Measurements from ENCODE around the gene TAS2R42.

TAS2R42 gene, protein sequence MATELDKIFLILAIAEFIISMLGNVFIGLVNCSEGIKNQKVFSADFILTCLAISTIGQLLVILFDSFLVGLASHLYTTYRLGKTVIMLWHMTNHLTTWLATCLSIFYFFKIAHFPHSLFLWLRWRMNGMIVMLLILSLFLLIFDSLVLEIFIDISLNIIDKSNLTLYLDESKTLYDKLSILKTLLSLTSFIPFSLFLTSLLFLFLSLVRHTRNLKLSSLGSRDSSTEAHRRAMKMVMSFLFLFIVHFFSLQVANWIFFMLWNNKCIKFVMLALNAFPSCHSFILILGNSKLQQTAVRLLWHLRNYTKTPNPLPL

DNA sequence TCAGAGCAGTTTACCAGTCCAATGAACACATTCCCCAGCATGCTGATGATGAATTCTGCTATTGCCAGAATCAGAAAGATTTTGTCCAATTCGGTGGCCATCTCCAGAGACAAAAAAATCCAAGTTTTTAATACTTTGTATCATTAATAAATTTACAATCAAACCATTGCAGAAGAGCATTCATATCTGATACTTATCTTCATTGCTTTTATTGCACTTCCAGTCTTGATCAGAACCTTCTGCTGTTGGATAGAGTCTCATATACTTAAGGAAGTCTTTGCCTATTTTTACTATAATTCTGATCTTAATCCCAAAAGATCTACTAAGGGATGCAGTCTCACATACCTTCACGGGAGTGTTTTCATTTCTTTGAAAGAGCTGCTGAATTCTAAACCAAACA is at the start of gene TAS2R42:
Gene TAS2R42 (minus strand): TSS at position 101 of the 400 bp plus-strand sequence. CDS start 0 bp downstream, at position 101.
- DNase-seq, result no peak

DNA sequence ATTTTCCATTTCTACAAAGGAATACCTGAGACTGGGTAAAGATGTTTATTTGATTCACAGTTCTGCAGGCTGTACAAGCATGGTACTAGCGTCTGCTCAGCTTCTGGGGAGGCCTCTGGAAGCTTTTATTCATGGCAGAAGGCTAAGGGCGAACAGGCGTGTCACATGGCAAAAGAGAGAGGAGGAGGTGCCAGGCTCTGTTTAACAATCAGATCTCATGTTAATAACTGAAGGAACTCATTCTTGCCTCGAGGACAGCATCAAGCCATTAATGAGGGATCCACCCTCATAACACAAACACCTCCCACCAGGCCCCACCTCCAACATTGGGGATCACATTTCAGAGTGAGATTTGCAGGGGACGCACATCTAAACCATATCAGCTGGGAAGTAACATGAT is 46.8 kb upstream of the TAS2R42 start:
- DNase-seq, result no peak

DNA sequence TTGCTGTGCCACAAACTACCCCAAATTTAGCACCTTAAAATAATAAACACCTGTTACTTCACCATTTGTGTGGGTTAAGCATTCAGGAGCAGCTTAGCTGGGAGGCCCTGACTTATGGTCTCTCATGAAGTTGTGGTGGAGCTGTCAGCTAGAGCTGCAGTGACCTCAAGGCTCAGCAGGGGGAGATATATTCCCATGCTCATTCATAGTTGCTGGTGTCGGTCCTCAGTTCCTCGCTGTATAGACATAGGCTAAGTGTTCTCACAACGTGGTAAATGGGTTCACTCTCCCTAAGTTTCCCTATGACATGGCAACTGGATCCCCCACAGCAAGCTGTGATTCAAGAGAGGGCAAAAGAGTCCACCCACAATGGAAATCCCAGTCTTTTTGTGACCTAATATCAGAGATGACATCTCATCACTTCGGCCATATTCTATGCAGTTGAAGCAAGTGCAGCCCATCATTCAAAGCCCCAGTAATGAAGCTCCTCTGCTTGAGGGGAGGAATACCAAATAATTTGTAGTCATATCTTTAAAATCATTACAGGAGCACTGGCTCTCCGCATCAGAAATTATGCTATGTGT is 41.7 kb upstream of the TAS2R42 start:
- DNase-seq, result no peak

DNA sequence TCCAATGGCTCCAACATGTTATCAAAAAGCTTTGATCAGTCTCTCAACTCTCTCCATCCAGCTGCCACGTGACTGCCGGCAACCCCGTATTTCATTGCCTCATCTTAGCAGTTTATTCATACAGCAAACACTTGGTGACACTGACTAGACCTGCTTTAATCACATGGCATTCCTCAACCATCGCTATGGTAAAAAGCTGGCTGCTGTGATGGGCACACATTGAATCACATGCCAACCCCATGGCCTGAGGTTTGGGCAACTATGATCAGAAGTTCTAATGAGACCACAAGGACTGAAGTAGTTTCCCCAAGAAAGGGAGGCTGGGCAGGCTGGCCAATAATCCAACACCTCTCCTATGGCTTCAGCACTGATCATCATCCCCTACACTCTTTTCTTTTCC is 40.6 kb upstream of the TAS2R42 start:
- no peak for DNase-seq

DNA sequence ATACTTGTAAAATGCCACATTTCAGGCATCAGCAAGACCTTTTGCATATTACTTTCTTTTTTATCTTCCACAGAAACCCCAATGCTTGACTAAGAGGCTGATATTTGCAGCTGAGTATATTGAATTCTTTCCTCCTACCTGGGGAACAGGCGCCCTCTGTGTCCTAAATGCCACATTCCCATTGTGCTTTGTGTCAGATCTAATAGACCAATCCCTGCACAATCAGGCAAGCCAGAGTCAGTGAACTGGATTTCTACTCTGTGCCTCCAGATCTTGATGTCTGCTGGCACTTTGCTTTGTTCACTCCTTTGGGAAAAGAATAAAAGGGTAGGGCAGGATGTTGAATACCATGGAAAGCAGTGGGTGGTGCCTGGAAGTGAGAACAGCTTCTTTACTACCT is 22.4 kb upstream of the TAS2R42 start:
- DNase-seq, result no peak

DNA sequence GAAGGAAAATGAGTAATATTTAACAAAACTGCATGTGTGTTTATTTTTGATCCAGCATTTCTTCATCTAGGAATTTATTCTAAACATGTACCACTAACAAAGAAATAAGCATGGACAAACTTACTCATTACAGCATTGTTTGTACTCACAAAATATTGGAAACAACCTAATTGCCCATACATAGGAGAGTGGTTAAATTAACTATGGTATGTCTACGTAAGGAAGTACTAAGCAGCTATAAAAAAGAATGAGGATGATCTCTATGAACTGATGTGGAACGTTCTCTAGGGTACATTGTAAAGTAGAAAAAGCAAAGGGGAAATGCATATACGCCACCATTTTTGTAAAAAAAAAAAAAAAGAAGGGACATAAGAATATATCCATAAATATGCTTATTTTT is 17.4 kb upstream of the TAS2R42 start:
- no peak for DNase-seq

DNA sequence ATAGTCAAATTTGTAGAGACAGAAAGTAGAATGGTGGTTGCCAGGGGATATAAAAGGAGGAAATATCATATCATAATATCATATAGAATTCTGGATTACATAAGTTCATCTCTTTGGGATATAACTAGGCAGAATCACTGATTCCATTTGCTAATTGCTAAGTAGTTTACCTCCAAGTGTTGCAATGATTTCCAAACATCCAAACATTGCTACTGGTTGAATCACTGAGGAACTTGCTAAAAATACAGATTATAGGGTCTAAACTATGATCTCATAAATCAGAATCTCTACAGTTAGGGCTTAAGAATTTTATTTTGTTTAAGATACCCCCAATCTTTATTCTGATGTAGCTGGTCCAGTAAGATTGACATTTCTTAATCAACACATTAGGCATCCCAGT is 16.1 kb upstream of the TAS2R42 start:
- no peak for DNase-seq

DNA sequence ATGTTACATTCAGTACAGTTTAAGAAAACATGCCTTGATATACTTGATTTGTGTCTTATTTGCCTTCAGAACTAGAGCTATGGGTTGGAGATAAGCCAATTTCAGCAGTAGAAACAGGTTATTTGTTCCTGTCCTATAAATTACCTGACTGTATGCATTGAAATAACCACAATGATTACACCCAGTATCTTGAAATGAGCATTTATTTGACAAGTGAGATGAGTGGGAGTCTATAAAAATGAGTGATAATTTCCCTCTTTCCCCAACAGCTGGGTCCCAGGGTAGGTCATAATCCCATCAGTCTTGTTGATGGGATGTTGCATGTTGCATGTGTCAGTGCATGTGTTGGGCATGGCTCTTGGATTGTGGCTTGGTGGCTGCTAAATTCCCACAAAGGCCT is 3.7 kb downstream of the TAS2R42 start:
- DNase-seq, result no peak

DNA sequence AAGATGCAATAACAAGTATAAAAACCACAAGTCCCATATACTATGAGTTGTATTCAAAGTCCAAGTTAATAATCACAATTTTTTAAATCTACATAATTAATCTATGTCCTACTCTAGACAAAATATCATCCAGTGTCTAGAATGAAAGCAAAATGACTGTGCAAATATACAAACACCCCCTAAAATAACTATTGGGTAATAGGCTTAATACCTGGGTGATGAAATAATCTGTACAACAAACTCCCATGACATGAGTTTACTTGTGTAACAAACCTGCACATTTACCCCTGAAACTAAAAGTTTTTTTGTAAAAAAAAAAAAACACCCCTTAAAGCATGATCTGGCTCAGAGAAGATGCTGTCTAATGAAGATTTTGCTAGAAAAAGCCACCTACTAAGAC is 4.2 kb downstream of the TAS2R42 start:
- no peak for DNase-seq

DNA sequence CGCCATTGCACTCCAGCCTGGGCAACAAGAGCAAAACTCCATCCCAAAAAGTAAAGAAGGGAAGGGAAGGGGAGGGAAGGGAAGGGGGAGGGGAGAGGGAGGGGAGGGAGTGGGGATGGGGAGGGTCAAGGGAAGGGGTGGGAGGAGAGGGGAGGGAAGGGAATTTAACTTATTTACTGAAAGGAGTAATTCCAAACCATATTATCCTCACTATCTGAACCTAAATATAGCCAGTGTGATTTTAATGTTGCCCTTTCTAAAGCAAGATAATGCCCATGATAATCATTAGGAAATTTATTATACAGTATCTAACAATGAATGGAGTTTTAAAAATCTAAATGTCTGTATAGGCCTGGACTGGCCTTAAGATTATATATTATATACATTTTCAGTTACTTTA is 8.5 kb downstream of the TAS2R42 start:
- no peak for DNase-seq

DNA sequence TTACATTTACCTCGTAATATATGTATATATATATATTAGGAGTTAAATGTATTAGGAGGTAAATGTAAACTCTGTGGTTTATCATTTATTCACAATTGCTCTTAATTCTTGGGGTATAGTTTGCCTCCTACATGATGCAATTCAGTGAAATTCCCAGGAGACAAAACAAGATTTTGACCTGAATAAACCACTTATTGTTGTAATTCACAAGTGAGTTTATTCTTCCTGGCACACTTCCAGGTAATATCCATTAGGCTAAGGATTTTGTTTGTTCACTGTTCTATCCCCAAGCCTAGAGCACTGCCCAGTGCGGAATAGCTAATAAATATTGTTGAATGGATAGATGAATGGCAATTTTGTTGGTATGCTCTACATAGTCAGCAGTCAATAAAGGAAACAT is 12.7 kb downstream of the TAS2R42 start:
- DNase-seq, result no peak

DNA sequence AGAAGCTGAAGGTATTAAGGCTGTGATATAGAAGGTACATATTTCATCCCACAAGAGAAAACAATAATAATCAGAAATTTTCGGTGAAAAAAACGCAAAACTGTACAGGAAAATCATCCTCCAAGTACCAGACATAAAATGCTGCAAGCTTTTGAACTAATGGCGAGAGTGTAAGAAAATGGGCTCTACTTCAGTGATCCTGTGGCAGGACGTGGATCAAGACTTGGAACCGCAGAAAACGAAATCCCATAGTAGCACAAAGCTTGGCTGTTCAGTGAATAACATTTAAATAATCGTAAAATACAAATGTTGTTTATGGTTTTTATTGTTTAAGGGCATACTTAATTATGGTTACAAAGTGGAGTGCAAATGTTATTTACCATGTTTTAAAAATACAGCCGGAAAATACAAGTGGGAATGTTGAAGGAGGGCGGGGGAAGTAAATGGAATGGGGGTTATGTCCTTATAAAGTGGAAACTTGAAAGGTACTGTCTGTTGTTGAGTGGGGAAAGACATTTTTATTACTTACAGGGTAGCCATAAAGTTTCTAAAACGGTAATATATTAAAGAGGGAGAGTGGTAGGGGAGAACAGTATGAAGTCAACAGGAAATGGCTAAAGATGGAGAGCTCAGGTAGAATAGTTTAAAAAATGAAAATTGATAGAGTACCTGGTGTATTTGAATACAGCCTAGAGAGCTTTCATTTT is 14.6 kb downstream of the TAS2R42 start:
- DNase-seq, result no peak

DNA sequence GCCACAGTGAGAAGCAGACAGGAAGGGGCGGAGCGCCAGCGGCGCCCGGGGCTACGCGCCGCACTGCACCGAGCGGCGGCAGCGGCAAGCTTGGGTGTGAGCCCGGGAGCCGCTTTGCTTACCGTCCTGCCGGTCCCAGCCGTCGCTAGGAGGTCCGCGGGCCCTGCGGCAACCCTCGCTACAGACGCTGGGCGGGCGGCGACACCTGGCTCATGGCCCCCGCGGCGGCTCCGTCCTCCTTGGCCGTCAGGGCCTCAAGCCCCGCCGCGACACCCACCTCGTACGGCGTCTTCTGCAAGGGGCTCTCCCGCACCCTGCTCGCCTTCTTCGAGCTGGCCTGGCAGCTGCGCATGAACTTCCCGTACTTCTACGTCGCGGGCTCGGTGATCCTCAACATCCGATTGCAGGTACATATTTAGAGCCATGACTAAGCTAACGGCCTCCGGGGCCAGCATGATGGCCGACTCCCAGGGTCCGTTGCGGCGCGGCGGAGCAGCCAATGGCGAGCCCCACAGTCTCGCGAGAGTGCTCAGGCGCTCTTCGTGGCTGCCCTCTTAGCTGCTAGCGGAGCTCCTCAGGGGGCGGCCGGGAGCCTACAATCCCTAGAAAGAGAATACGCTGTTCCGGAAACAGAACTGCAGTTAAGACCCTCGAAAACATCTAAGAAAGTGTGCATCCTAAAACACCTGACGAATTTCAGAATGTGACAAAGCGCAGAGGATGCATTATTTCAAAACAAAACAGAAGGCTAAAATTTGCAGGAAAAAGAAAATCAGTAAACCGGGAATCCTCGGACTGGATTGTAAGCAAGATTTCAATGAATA is 15.4 kb downstream of the TAS2R42 start, which contains the start of gene SMIM10L1:
Gene SMIM10L1 (plus strand): TSS at position 50 of the 824 bp plus-strand sequence. CDS start 163 bp downstream, at position 213.
- peak; percentile 80 for DNase-seq

DNA sequence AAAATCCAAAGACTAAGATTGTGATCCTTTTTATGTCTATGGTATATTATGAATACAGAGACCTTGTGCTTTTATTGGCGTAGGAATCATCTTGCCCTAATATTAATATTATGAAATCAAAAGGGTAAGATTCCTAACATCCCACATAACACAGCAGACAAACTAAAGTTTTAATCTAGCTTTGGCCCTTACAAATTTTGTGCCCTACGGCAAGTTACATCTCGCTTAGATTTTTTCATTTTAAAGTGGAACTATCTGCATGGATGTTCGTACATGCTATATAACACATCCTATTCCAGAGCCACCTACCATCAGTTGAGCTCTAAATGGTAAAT is 16.0 kb downstream of the TAS2R42 start:
- no peak for DNase-seq

DNA sequence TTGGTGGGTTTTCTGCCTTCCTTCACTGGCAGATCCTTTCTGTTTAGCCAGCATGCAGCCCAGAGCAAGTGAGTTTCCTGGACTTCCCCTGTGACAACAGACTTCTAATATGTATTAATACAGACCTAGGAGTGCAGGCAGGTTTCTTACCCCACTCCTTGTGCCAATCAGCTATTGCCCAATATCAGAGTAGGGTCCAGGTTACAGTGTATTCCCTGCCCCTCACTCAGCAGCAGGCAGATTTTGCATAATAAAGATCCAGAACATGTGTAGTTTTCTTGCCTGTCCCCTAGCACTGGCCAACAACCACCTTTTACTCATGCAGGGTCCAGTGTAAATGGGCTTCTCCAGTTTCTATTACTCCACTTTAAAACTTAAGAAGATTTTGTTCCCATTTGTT is 20.4 kb downstream of the TAS2R42 start:
- DNase-seq, result no peak

DNA sequence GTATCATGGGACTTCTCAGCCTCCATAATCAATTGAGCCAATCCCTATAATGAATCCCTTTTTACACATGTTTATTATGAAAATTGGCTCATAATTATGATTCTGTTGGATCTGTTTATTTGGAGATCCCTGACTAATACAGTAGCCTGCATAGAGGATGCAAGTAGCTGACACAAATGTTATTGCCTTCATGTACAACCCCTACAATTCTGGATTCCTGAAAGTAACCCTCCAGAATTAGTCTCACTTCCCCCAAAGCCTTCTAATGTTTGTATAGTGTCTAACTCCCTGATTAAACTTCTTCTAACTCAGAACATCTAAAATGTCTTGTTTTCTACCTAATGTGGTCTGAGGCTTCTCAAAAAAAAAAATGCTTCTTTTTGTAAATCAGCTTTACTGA is 22.4 kb downstream of the TAS2R42 start:
- DNase-seq, result no peak

DNA sequence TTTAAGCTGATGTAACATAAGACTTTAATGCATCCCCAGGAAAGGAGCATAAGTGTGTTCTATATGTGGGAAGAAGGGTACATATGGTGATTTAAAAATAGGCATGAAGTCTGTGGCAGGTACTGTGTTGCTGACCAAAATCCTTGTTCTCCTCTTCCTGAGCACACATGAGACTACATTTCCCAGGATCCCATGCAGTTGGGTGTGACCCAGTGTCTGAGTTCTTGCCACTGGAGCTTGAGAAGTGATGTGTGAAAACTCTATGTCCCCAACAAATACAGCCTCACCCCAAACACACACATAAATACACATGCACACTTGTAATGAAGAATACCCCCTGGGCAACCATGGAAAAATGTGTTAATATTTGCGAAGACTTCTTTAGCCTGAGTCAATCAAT is 24.2 kb downstream of the TAS2R42 start:
- no peak for DNase-seq

DNA sequence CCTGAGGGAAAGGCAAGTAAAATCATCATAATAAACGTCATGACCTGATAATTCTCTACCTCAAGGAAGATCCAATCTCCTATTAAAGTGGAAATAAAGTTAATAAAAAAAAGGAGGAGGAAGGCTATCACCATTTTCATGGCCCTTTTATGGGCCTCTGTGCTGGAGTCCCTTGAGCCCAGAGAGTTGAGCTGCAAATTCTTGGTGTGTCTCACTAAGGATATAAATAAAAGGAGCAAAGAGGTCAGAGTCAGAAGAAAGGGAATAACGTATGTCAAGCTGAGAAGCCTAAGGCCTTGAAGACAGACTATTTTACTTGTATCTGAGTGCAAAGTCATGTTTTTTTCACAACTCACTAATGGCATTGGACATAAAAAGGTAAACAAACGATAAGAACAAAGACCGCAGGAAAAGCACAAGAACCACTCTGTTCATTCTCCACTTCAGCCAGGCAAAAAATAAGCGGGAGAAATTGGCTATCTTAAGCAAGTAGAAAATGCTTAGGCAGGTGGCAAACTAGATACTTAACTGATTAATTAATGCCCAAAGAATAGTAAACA is 27.8 kb downstream of the TAS2R42 start:
- no peak for DNase-seq

DNA sequence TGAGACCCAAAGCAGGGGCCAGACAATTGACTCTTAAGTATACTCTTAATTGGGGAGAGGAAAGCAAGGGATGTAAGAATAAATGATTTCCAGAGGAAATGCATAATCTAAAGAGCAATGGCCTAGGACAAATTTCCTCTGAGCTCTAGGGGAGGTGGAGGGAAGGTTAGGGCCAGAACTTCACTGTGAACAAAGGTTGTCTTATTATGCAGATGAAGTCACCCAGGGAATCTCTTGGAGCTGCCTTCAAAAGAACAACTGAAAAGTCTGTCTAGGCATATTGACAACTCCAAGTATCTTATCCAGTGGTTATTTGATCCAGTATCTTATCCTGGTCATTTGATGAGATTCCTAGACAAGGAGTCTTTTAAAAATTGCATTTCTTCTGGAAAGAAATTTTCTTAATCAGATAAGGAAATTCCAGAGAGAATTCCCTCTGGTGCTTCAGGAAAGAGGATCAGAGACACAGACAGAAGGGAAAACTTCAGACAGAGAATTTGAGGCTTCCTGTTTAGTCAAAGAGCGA is 32.3 kb downstream of the TAS2R42 start:
- no peak for DNase-seq

DNA sequence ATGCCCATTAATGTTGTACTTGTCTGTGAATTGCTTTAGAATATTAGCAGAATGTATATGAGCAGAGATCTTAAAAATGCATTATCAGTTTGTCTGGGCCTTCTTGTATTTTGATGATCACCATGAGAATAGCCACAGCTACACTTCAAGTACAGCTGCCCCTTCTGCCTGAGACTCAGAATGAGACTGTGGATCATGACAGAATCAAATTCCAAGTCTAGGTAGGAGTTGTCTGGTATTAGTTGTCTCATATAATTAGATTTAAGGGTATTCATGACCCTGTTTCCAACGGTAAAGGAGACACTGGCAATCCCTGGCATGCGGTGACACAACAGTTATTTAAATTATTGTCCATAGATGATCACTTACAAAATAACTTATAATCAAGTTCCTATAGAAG is 34.0 kb downstream of the TAS2R42 start:
- no peak for DNase-seq

DNA sequence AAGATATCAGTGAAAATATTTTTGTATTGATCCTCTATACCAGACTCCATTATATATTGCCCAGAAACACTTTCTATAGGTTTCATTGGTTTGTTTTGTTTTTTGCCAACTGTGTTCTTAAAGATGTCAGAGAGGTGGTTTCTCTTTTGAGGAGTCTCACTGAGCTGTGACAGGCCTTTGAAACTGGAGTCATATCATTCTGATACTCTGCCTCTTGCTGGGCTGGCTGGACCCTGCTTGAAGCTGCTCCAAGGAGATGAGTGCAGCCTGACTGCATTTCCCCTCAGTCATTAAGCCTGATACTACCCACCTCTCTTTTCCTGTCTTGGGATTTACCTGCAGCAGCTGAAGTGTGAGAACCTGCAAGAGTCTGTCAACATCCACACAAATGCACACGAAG is 35.9 kb downstream of the TAS2R42 start:
- DNase-seq, result no peak

DNA sequence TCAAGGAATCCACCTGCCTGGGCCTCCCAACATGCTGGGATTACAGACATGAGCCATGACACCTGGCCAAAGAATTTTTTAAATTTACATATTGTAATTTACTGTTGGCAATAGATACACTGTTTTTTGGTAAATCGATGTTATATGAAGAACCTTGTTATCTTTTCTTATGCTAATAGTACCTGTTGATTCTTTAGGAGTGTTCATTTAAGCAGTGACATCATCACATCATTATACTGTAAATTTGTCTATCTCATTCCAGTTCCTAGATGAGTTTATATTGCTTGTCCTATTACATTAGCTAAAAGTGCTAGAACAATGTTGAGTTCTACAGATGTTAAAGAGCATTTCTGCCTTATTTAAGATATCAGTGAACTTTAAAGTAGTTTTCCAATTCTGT is 39.3 kb downstream of the TAS2R42 start:
- DNase-seq, result no peak

DNA sequence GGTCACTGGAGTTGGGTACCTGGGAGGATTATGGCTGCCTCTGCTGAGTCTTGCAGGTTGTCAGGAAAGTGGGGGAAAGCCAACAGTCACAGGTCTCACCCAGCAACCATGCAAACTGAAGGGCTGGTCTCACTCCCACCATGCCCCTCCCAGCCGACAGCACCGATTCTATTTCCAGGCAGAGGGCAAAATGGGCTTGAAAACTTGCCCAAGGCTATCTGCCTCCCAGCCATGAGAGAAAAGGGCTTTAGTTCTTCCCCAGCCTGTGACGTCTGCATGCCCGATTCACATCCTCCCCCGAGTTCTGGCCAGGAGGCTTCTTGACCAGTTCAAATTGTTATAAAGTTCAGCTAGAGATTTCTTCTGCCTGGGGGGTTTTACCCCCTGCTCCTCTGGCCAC is 42.4 kb downstream of the TAS2R42 start:
- no peak for DNase-seq

Measured in SIG-M5 (cell line).